Keratinocyte (primary cell): ENCODE measurements around the gene SLC25A21.

Experiments used
- CTCF ChIP-seq, 3 experiments: IDR thresholded peaks in 1 of 3; conservative IDR thresholded peaks in 1 of 3; optimal IDR thresholded peaks in 1 of 3; 2 replicates in 2 of 3; 3 replicates in 1 of 3; pipeline versions ENCODE3 to v1.5.1; 2011; ENCODE audit warnings: low read length in 3 of 3, mild to moderate bottlenecking in 3 of 3, moderate library complexity in 2 of 3, control low read depth in 1 of 3, inconsistent platforms in 1 of 3; ENCODE audit not compliant: insufficient read depth in 2 of 3; ENCODE audit errors: extremely low read depth in 1 of 3
- EZH2 ChIP-seq: IDR thresholded peaks from one replicate; pipeline ENCODE4 v1.6.1; 2012; ENCODE audit warnings: inconsistent platforms, mild to moderate bottlenecking, low read length, moderate library complexity

- TF ChIP-seq EZH2: no peak
- TF ChIP-seq CTCF (optimal IDR thresholded peaks at IDR 0.05 in 1 of 3, IDR thresholded peaks at IDR 0.05 in 1 of 3, conservative IDR thresholded peaks at IDR 0.05 in 1 of 3; ENCODE audit: extremely low read depth in 1 of 3, insufficient read depth in 2 of 3, low read length in 3 of 3): no peak
Observed at GRCh38 chr14:37057776-37058175, 114.6 kb downstream of the SLC25A21 start.
